ENCODE results near the gene HGS. TPM values are rescaled to one million over a fixed set of nuclear protein-coding genes. Genes with fewer than 3 reads are reported as not detected.

Gene HGS
- total and polyA plus RNA-seq, 12 donors: 33.1 to 102 (median 39.3) TPM

- H3K4me3 ChIP-seq: no peak overlapping the region
- peaks cover 7 to 36% (median 31%) of the 10 kb centered on the region in 9 donors for H3K4me1 ChIP-seq
- intact Hi-C loops (cut with DNase I): no loop called here
- no peak for TF ChIP-seq CTCF (IDR thresholded peaks at IDR 0.05)
- H3K9me3 ChIP-seq: no peaks in the 10 kb centered on the region
- peak in 1 of 2 donors; percentile 23 for DNase-seq
- 80 to 84% methylated on average over 35 to 36 of the region's 36 CpGs for WGBS, 2 donors
- H3K36me3 ChIP-seq: peaks cover 0 to 8% (median 0%) of the 10 kb centered on the region in 9 donors
- no peak overlapping the region for H3K27ac ChIP-seq
- peak in 1 of 8 donors; percentile 0 for ATAC-seq
- no peaks in the 10 kb centered on the region for H3K27me3 ChIP-seq
Measured at GRCh38 chr17:81713556-81714411, 30.0 kb downstream of the HGS start.

GRCh38 chr17:81714412-81715106 is 30.7 kb downstream of the HGS start:
- no peak overlapping the region for H3K4me3 ChIP-seq
- no peak overlapping the region for H3K27ac ChIP-seq
- intact Hi-C loops (cut with DNase I): no loop called here
- WGBS, 2 donors: 96 to 97% methylated on average over 39 of the region's 39 CpGs
- no peak for ATAC-seq
- no peak for DNase-seq
- H3K36me3 ChIP-seq: peaks cover 0 to 8% (median 0%) of the 10 kb centered on the region in 9 donors
- H3K27me3 ChIP-seq: no peaks in the 10 kb centered on the region
- no peaks in the 10 kb centered on the region for H3K9me3 ChIP-seq
- no peak for TF ChIP-seq CTCF (IDR thresholded peaks at IDR 0.05)
- peaks cover 7 to 36% (median 31%) of the 10 kb centered on the region in 9 donors for H3K4me1 ChIP-seq

GRCh38 chr17:81715107-81715871 is 31.5 kb downstream of the HGS start:
- no peak overlapping the region for H3K4me3 ChIP-seq
- no peaks in the 10 kb centered on the region for H3K27me3 ChIP-seq
- DNase-seq: no peak
- intact Hi-C loops (cut with DNase I): no loop called here
- ATAC-seq: no peak
- no peak for TF ChIP-seq CTCF (IDR thresholded peaks at IDR 0.05)
- no peak overlapping the region for H3K27ac ChIP-seq
- H3K9me3 ChIP-seq: no peaks in the 10 kb centered on the region
- H3K36me3 ChIP-seq: peaks cover 0 to 8% (median 0%) of the 10 kb centered on the region in 9 donors
- peaks cover 7 to 32% (median 30%) of the 10 kb centered on the region in 9 donors for H3K4me1 ChIP-seq
- WGBS, 2 donors: 89 to 92% methylated on average over 32 of the region's 32 CpGs
